HEK293 (cell line): ENCODE data around the gene CES1.

Experiments
- CTCF ChIA-PET: fragments of 350-600 bp; formaldehyde crosslinking; extraction: SDS; loops from one replicate; lab custom pipeline; 2021; ENCODE audit warnings: antibody characterized with exemption; lab: Yijun Ruan, JAX
- POLR2A ChIA-PET: fragments of 300-600 bp; formaldehyde crosslinking; extraction: SDS; loops from one replicate; lab custom pipeline; 2020; ENCODE audit warnings: antibody characterized with exemption, inconsistent platforms; lab: Yijun Ruan, JAX
- H3K27ac ChIP-seq: fragments of 200-500 bp; sonication (Bioruptor generic); 2 replicates; pipeline ENCODE4 v1.5.1; 2014; ENCODE audit warnings: low read depth, low read length, control low read depth, inconsistent platforms; ENCODE audit errors: extremely low read depth
- H3K36me3 ChIP-seq, 2 experiments: fragments of 200-500 bp in 1 of 2; sonication (Bioruptor generic) in 1 of 2; 1 replicate in 1 of 2; 2 replicates in 1 of 2; pipeline ENCODE4 v1.5.1; 2014 to 2017; ENCODE audit warnings: inconsistent platforms in 2 of 2, low read length in 2 of 2; ENCODE audit not compliant: control insufficient read depth in 2 of 2, insufficient read depth in 1 of 2
- H3K4me1 ChIP-seq: fragments of 200-500 bp; sonication (Bioruptor generic); 2 replicates; pipeline ENCODE4 v1.5.1; 2014; ENCODE audit warnings: mild to moderate bottlenecking, low read length, inconsistent platforms; ENCODE audit not compliant: control insufficient read depth, insufficient read depth
- H3K4me3 ChIP-seq: 2 replicates; pipeline ENCODE4 v1.5.1; 2011; ENCODE audit warnings: low read depth, mild to moderate bottlenecking, control low read depth, low read length, moderate library complexity
- H3K9me3 ChIP-seq: fragments of 200-500 bp; sonication (Bioruptor generic); 2 replicates; pipeline ENCODE4 v1.5.1; 2014; ENCODE audit warnings: low read depth, low read length, inconsistent platforms; ENCODE audit not compliant: control insufficient read depth, insufficient read depth
- EGR2 ChIP-seq: fragments of 450-650 bp; formaldehyde crosslinking; IDR thresholded peaks from 2 replicates; pipeline ENCODE4 v1.5.1; 2016; ENCODE audit warnings: low read depth, missing biosample characterization, missing genetic modification characterization
- KLF7 ChIP-seq: fragments of 450-650 bp; formaldehyde crosslinking; IDR thresholded peaks from 2 replicates; pipeline ENCODE4 v1.5.1; 2016; ENCODE audit warnings: missing biosample characterization, missing genetic modification characterization, borderline replicate concordance
- ZNF132 ChIP-seq: fragments of 450-650 bp; formaldehyde crosslinking; IDR thresholded peaks from 2 replicates; pipeline ENCODE4 v1.5.1; 2017; ENCODE audit warnings: missing biosample characterization, missing genetic modification characterization, borderline replicate concordance
- ZNF157 ChIP-seq: fragments of 450-650 bp; formaldehyde crosslinking; IDR thresholded peaks from 2 replicates; pipeline ENCODE4 v1.5.1; 2016; ENCODE audit warnings: missing biosample characterization, missing genetic modification characterization
- ZNF202 ChIP-seq: fragments of 450-650 bp; formaldehyde crosslinking; IDR thresholded peaks from 2 replicates; pipeline ENCODE4 v1.5.1; 2016; ENCODE audit warnings: missing biosample characterization, missing genetic modification characterization, borderline replicate concordance
- ZNF394 ChIP-seq: fragments of 450-650 bp; formaldehyde crosslinking; IDR thresholded peaks from 2 replicates; pipeline ENCODE4 v1.5.1; 2016; ENCODE audit warnings: missing biosample characterization, missing genetic modification characterization, mild to moderate bottlenecking, moderate library complexity, borderline replicate concordance
- ZNF404 ChIP-seq: fragments of 450-650 bp; formaldehyde crosslinking; IDR thresholded peaks from 2 replicates; pipeline ENCODE4 v1.5.1; 2017; ENCODE audit warnings: missing biosample characterization, missing genetic modification characterization
- ZNF473 ChIP-seq: fragments of 450-650 bp; formaldehyde crosslinking; IDR thresholded peaks from 2 replicates; pipeline ENCODE4 v1.5.1; 2017; ENCODE audit warnings: missing biosample characterization, missing genetic modification characterization
- ZNF561 ChIP-seq: fragments of 450-650 bp; IDR thresholded peaks from 2 replicates; pipeline ENCODE4 v1.5.1; 2018; ENCODE audit warnings: missing biosample characterization, missing genetic modification characterization, borderline replicate concordance
- ZNF76 ChIP-seq: fragments of 450-650 bp; formaldehyde crosslinking; IDR thresholded peaks from 2 replicates; pipeline ENCODE4; 2016; ENCODE audit warnings: low read depth, missing biosample characterization, missing genetic modification characterization, borderline replicate concordance
- TF ChIP-seq, protein P1 (sequence below): fragments of 450-650 bp; formaldehyde crosslinking; IDR thresholded peaks from 2 replicates; pipeline ENCODE4 v1.5.1; 2017; ENCODE audit warnings: missing biosample characterization, missing genetic modification characterization
- TF ChIP-seq, protein P2 (sequence below): fragments of 450-650 bp; formaldehyde crosslinking; IDR thresholded peaks from 2 replicates; pipeline ENCODE4 v1.5.0; 2017; ENCODE audit warnings: missing biosample characterization, missing genetic modification characterization, borderline replicate concordance
- TF ChIP-seq, protein P3 (sequence below): fragments of 450-650 bp; formaldehyde crosslinking; IDR thresholded peaks from 2 replicates; pipeline ENCODE4 v1.5.1; 2016; ENCODE audit warnings: missing biosample characterization, missing genetic modification characterization, borderline replicate concordance
- TF ChIP-seq, protein P4 (sequence below): fragments of 450-650 bp; formaldehyde crosslinking; IDR thresholded peaks from 2 replicates; pipeline ENCODE4 v1.5.1; 2016; ENCODE audit warnings: missing biosample characterization, missing genetic modification characterization

CES1 gene

DNA sequence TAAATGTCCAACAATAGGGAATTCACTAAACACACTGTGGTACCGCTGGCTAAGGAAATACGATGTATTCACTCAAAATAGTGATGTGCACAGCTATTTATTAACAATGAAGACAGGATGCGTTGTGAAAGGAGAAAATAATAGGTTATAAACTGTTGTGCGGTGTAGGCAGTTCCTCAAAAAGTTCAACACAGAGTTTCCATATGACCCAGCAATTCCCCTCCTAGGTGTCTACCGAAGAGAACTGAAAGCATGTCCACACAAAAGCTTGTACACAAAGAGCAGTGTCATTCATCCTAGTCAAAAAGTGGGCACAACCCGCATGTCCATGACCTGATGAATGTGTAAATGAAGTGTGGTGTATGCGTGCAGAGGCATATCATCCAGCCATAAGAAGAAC is 1.2 kb upstream of the CES1 start (continued):
- TF ChIP-seq, protein P1, sequence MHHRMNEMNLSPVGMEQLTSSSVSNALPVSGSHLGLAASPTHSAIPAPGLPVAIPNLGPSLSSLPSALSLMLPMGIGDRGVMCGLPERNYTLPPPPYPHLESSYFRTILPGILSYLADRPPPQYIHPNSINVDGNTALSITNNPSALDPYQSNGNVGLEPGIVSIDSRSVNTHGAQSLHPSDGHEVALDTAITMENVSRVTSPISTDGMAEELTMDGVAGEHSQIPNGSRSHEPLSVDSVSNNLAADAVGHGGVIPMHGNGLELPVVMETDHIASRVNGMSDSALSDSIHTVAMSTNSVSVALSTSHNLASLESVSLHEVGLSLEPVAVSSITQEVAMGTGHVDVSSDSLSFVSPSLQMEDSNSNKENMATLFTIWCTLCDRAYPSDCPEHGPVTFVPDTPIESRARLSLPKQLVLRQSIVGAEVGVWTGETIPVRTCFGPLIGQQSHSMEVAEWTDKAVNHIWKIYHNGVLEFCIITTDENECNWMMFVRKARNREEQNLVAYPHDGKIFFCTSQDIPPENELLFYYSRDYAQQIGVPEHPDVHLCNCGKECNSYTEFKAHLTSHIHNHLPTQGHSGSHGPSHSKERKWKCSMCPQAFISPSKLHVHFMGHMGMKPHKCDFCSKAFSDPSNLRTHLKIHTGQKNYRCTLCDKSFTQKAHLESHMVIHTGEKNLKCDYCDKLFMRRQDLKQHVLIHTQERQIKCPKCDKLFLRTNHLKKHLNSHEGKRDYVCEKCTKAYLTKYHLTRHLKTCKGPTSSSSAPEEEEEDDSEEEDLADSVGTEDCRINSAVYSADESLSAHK (tag by site-specific recombination): no peak
- no peak for TF ChIP-seq ZNF394

DNA sequence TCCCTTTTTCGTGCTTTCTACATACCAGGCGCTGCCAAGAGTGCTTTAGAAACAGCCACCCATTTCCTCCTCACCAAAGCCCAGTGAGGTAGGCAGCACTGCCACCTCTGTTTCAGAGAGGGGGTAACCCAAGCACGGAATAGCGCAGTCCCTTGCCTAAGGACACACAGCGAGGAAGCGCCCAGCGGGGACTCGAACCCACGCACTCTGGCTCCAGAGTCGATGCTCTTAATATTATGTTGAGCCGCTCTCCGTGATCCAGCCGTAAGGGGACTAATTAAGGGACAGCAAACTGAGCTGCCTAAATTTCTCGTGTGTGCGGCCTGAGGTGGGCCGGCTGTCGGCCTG is 497 bp downstream of the CES1 start:
- H3K27ac ChIP-seq: no peak overlapping the region
- H3K9me3 ChIP-seq: no peaks in the 10 kb centered on the region
- no peaks in the 10 kb centered on the region for H3K36me3 ChIP-seq
- POLR2A ChIA-PET: no interaction called here
- TF ChIP-seq ZNF76 (tag by site-specific recombination) (no peak), ZNF157 (tag by site-specific recombination) (no peak), KLF7 (tag by site-specific recombination) (no peak), EGR2 (no peak), ZNF561 (tag by site-specific recombination) (no peak), ZNF202 (no peak), ZNF404 (tag by site-specific recombination) (no peak), ZNF132 (no peak), ZNF473 (tag by site-specific recombination) (no peak)
- TF ChIP-seq, protein P2, sequence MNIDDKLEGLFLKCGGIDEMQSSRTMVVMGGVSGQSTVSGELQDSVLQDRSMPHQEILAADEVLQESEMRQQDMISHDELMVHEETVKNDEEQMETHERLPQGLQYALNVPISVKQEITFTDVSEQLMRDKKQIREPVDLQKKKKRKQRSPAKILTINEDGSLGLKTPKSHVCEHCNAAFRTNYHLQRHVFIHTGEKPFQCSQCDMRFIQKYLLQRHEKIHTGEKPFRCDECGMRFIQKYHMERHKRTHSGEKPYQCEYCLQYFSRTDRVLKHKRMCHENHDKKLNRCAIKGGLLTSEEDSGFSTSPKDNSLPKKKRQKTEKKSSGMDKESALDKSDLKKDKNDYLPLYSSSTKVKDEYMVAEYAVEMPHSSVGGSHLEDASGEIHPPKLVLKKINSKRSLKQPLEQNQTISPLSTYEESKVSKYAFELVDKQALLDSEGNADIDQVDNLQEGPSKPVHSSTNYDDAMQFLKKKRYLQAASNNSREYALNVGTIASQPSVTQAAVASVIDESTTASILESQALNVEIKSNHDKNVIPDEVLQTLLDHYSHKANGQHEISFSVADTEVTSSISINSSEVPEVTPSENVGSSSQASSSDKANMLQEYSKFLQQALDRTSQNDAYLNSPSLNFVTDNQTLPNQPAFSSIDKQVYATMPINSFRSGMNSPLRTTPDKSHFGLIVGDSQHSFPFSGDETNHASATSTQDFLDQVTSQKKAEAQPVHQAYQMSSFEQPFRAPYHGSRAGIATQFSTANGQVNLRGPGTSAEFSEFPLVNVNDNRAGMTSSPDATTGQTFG (tag by site-specific recombination): no peak
- TF ChIP-seq, protein P3, sequence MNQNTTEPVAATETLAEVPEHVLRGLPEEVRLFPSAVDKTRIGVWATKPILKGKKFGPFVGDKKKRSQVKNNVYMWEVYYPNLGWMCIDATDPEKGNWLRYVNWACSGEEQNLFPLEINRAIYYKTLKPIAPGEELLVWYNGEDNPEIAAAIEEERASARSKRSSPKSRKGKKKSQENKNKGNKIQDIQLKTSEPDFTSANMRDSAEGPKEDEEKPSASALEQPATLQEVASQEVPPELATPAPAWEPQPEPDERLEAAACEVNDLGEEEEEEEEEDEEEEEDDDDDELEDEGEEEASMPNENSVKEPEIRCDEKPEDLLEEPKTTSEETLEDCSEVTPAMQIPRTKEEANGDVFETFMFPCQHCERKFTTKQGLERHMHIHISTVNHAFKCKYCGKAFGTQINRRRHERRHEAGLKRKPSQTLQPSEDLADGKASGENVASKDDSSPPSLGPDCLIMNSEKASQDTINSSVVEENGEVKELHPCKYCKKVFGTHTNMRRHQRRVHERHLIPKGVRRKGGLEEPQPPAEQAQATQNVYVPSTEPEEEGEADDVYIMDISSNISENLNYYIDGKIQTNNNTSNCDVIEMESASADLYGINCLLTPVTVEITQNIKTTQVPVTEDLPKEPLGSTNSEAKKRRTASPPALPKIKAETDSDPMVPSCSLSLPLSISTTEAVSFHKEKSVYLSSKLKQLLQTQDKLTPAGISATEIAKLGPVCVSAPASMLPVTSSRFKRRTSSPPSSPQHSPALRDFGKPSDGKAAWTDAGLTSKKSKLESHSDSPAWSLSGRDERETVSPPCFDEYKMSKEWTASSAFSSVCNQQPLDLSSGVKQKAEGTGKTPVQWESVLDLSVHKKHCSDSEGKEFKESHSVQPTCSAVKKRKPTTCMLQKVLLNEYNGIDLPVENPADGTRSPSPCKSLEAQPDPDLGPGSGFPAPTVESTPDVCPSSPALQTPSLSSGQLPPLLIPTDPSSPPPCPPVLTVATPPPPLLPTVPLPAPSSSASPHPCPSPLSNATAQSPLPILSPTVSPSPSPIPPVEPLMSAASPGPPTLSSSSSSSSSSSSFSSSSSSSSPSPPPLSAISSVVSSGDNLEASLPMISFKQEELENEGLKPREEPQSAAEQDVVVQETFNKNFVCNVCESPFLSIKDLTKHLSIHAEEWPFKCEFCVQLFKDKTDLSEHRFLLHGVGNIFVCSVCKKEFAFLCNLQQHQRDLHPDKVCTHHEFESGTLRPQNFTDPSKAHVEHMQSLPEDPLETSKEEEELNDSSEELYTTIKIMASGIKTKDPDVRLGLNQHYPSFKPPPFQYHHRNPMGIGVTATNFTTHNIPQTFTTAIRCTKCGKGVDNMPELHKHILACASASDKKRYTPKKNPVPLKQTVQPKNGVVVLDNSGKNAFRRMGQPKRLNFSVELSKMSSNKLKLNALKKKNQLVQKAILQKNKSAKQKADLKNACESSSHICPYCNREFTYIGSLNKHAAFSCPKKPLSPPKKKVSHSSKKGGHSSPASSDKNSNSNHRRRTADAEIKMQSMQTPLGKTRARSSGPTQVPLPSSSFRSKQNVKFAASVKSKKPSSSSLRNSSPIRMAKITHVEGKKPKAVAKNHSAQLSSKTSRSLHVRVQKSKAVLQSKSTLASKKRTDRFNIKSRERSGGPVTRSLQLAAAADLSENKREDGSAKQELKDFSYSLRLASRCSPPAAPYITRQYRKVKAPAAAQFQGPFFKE (tag by site-specific recombination): no peak
- TF ChIP-seq, protein P4, sequence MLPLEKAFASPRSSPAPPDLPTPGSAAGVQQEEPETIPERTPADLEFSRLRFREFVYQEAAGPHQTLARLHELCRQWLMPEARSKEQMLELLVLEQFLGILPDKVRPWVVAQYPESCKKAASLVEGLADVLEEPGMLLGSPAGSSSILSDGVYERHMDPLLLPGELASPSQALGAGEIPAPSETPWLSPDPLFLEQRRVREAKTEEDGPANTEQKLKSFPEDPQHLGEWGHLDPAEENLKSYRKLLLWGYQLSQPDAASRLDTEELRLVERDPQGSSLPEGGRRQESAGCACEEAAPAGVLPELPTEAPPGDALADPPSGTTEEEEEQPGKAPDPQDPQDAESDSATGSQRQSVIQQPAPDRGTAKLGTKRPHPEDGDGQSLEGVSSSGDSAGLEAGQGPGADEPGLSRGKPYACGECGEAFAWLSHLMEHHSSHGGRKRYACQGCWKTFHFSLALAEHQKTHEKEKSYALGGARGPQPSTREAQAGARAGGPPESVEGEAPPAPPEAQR (tag by site-specific recombination): no peak
- CTCF ChIA-PET: no interaction called here
- H3K4me1 ChIP-seq: no peaks in the 10 kb centered on the region
- no peak overlapping the region for H3K4me3 ChIP-seq
